GM12878 (cell line): Measurements from ENCODE around the gene TNS4. TPM values are rescaled to one million over a fixed set of nuclear protein-coding genes. Genes with fewer than 3 reads are reported as not detected.

ENCODE experiments used
- ATAC-seq: fragments of 200-7000 bp; cut with Tn5 transposase; 3 replicates; pipeline ENCODE4 v1.9.1; 2020; ENCODE audit warnings: mild to moderate bottlenecking, moderate library complexity
- BruUV-seq: library from RNA; stranded (reverse); fragments of 400-500 nt; replicated peaks from 2 replicates; lab custom pipeline; 2021; lab: Mats Ljungman, UMichigan
- CTCF ChIA-PET: fragments of 300-600 bp; sonication (Branson Sonifier 250); formaldehyde crosslinking; extraction: SDS; loops from one replicate; lab custom pipeline; 2021; ENCODE audit warnings: inconsistent platforms; lab: Yijun Ruan, JAX
- POLR2A ChIA-PET: fragments of 350-600 bp; formaldehyde crosslinking; extraction: SDS; loops from one replicate; lab custom pipeline; 2021; ENCODE audit warnings: inconsistent platforms; lab: Charles Lee
- RAD21 ChIA-PET: fragments of 300-600 bp; sonication (Branson Sonifier 250); formaldehyde crosslinking; loops from one replicate; lab custom pipeline; 2023; ENCODE audit warnings: antibody characterized with exemption; ENCODE audit not compliant: unreplicated experiment; lab: Charles Lee
- SMC1A ChIA-PET: fragments of 300-600 bp; sonication (Branson Sonifier 250); formaldehyde crosslinking; loops from one replicate; lab custom pipeline; 2023; ENCODE audit not compliant: unreplicated experiment, uncharacterized antibody; lab: Charles Lee
- DNase-seq: peaks from one replicate; pipeline ENCODE4 v3.0.0-alpha.2; 2011; ENCODE audit warnings: low read depth, low spot score
- FAIRE-seq: peaks from 3 replicates; lab custom pipeline; 2011; peaks lifted over from hg19 to GRCh38; lab: Jason Lieb, UNC
- H2AFZ ChIP-seq: 2 replicates; pipeline ENCODE4 v1.6.0; 2011; ENCODE audit warnings: low read depth, low read length, control low read depth; ENCODE audit not compliant: control insufficient read depth
- H3K27ac ChIP-seq: 2 replicates; pipeline ENCODE4 v1.5.1; 2011; ENCODE audit warnings: control low read depth; ENCODE audit not compliant: control insufficient read depth, insufficient read depth
- H3K27me3 ChIP-seq, 2 experiments: replicated peaks in 1 of 2; 2 replicates each; pipeline versions ENCODE4 v1.6.0 to v1.6.1; 2011; ENCODE audit warnings: low read length in 1 of 2; ENCODE audit not compliant: control insufficient read depth in 2 of 2, insufficient read depth in 2 of 2
- H3K36me3 ChIP-seq, 2 experiments: 2 replicates each; pipeline ENCODE4 v1.5.1; 2011; ENCODE audit warnings: low read length in 1 of 2; ENCODE audit not compliant: control insufficient read depth in 2 of 2, insufficient read depth in 2 of 2
- H3K4me1 ChIP-seq: 2 replicates; pipeline ENCODE4 v1.6.1; 2011; ENCODE audit warnings: mild to moderate bottlenecking, low read length, moderate library complexity, mixed read lengths; ENCODE audit not compliant: control insufficient read depth, insufficient read depth
- H3K4me2 ChIP-seq: 2 replicates; pipeline ENCODE4 v1.6.0; 2011; ENCODE audit warnings: control low read depth; ENCODE audit not compliant: control insufficient read depth, insufficient read depth
- H3K4me3 ChIP-seq: fragments of 200-600 bp; sonication (generic); 2 replicates; pipeline ENCODE4 v1.5.1; 2016
- H3K79me2 ChIP-seq: 2 replicates; pipeline ENCODE4 v1.6.0; 2011; ENCODE audit warnings: low read length; ENCODE audit not compliant: control insufficient read depth, insufficient read depth
- H3K9ac ChIP-seq: 2 replicates; pipeline ENCODE4 v1.8.0; 2011; ENCODE audit warnings: low read length, control low read depth, mixed read lengths; ENCODE audit not compliant: control insufficient read depth, insufficient read depth
- H3K9me3 ChIP-seq: replicated peaks from 3 replicates; pipeline ENCODE4 v1.5.1; 2011; ENCODE audit warnings: mild to moderate bottlenecking, low read length; ENCODE audit not compliant: control insufficient read depth, insufficient read depth
- H4K20me1 ChIP-seq: 2 replicates; pipeline ENCODE4 v1.6.0; 2011; ENCODE audit not compliant: control insufficient read depth, insufficient read depth
- DPF2 ChIP-seq: fragments of 450-650 bp; IDR thresholded peaks from 2 replicates; pipeline ENCODE4 v1.6.1; 2017; ENCODE audit warnings: mild to moderate bottlenecking
- HDGF ChIP-seq: fragments of 450-650 bp; IDR thresholded peaks from 2 replicates; pipeline ENCODE4 v1.6.1; 2016; ENCODE audit warnings: antibody characterized with exemption
- IRF4 ChIP-seq: IDR thresholded peaks from 2 replicates; pipeline ENCODE4 v1.6.1; 2011; ENCODE audit warnings: low read depth, low read length
- KDM1A ChIP-seq: fragments of 200-600 bp; sonication (generic); IDR thresholded peaks from 2 replicates; pipeline ENCODE4 v1.6.1; 2016; ENCODE audit warnings: borderline replicate concordance
- KLF5 ChIP-seq: fragments of 450-650 bp; IDR thresholded peaks from 2 replicates; pipeline ENCODE4 v1.6.1; 2014; ENCODE audit warnings: mild to moderate bottlenecking; ENCODE audit not compliant: partially characterized antibody
- MEF2A ChIP-seq: IDR thresholded peaks from 2 replicates; pipeline ENCODE4 v1.6.1; 2011; ENCODE audit warnings: low read depth, mild to moderate bottlenecking, low read length, moderate library complexity; ENCODE audit not compliant: insufficient read depth
- MEF2B ChIP-seq: fragments of 450-650 bp; IDR thresholded peaks from 2 replicates; pipeline ENCODE4 v1.6.1; 2018; ENCODE audit warnings: mild to moderate bottlenecking, moderate library complexity; ENCODE audit not compliant: partially characterized antibody, poor library complexity, severe bottlenecking
- NFXL1 ChIP-seq: fragments of 450-650 bp; IDR thresholded peaks from 2 replicates; pipeline ENCODE4 v1.6.1; 2017; ENCODE audit warnings: antibody characterized with exemption, mild to moderate bottlenecking, borderline replicate concordance
- NR2C2 ChIP-seq: IDR thresholded peaks from 2 replicates; pipeline ENCODE4 v1.6.1; 2011; ENCODE audit warnings: borderline replicate concordance, low read depth; ENCODE audit not compliant: control insufficient read depth, insufficient read length
- PAX5 ChIP-seq: IDR thresholded peaks from 2 replicates; pipeline ENCODE4 v1.6.1; 2011; ENCODE audit warnings: low read depth, low read length, borderline replicate concordance
- POU2F2 ChIP-seq: IDR thresholded peaks from 3 replicates; pipeline ENCODE4 v1.6.1; 2011; ENCODE audit warnings: low read depth, mild to moderate bottlenecking, low read length, borderline replicate concordance
- RB1 ChIP-seq: fragments of 450-650 bp; formaldehyde crosslinking; IDR thresholded peaks from 2 replicates; pipeline ENCODE4 v1.6.1; 2017; ENCODE audit warnings: mild to moderate bottlenecking, borderline replicate concordance
- SMAD1 ChIP-seq: fragments of 450-650 bp; IDR thresholded peaks from 2 replicates; pipeline ENCODE4 v1.6.1; 2018; ENCODE audit warnings: mild to moderate bottlenecking, low read depth; ENCODE audit not compliant: partially characterized antibody
- SMAD5 ChIP-seq: IDR thresholded peaks from 2 replicates; pipeline ENCODE4 v1.6.1; 2016; ENCODE audit warnings: antibody characterized with exemption, low read depth
- SRF ChIP-seq, 2 experiments: IDR thresholded peaks; 2 replicates each; pipeline ENCODE4 v1.6.1; 2011; ENCODE audit warnings: low read depth in 2 of 2, low read length in 2 of 2, mild to moderate bottlenecking in 1 of 2, moderate library complexity in 1 of 2
- YY1 ChIP-seq: IDR thresholded peaks from 2 replicates; pipeline ENCODE4 v1.6.1; 2011; ENCODE audit warnings: low read depth, mild to moderate bottlenecking, low read length
- ZNF24 ChIP-seq: fragments of 450-650 bp; IDR thresholded peaks from 2 replicates; pipeline ENCODE4 v1.6.1; 2017; ENCODE audit warnings: antibody characterized with exemption, mild to moderate bottlenecking
- ZNF622 ChIP-seq: fragments of 450-650 bp; IDR thresholded peaks from 2 replicates; pipeline ENCODE4 v1.6.1; 2017; ENCODE audit warnings: mild to moderate bottlenecking, inconsistent platforms
- WGBS: methylation state at CpG from one replicate; pipeline ENCODE4 v1.1.6; 2016; ENCODE audit warnings: low lambda C conversion rate; ENCODE audit not compliant: insufficient replicate concordance, insufficient coverage; ENCODE audit errors: missing lambda C conversion rate; 5-methylcytosine and 5-hydroxymethylcytosine counted together
- in situ Hi-C: fragments of 300-500 bp; cut with MboI; formaldehyde crosslinking; loops from 9 replicates; pipeline ENCODE4 v1.14.3; 2018; ENCODE audit warnings: mixed read lengths
- intact Hi-C: fragments of 100-400 bp; cut with micrococcal nuclease; formaldehyde crosslinking; loops from one replicate; pipeline ENCODE4 v1.14.2; 2022; ENCODE audit not compliant: unreplicated experiment
- polyA plus RNA-seq, 11 experiments: library from polyadenylated mRNA; depleted of rRNA in 4 of 11; unstranded in 6 of 11; stranded (reverse) in 5 of 11; fragments of >200 nt; fragmentation: Nextera tagmentation in 4 of 11; fragmentation: Illumina TruSeq in 1 of 11; extraction: Ambion mirVana in 4 of 11; extraction: Trizol in 1 of 11; gene quantifications; 1 replicate in 1 of 11; 2 replicates in 10 of 11; pipeline versions ENCODE4 v1.2.1 to v1.2.3, GENCODE V29; 2011 to 2016; ENCODE audit warnings: inconsistent platforms in 2 of 11, missing spikeins in 2 of 11, low read depth in 1 of 11
- total RNA-seq, 4 experiments: library from RNA; depleted of rRNA in 3 of 4; stranded (reverse); fragments of >200 nt in 3 of 4; fragmentation: Illumina TruSeq in 1 of 4; extraction: Trizol in 1 of 4; gene quantifications; 2 replicates each; pipeline versions ENCODE4 v1.2.1 to v1.2.3, GENCODE V29; 2013 to 2021
- TF ChIP-seq, protein P1 (sequence below): fragments of 150-350 bp; IDR thresholded peaks from 2 replicates; pipeline ENCODE4 v1.6.1; 2014; ENCODE audit warnings: mild to moderate bottlenecking, low read depth, low read length

The TNS4 gene
- total and polyA plus RNA-seq, 10 of the 15 experiments (the other 5 are each of a cell fraction or from before 2014, with no cell fraction given), result 0.10 to 0.90 (median 0.68) TPM; not detected in 2

DNA sequence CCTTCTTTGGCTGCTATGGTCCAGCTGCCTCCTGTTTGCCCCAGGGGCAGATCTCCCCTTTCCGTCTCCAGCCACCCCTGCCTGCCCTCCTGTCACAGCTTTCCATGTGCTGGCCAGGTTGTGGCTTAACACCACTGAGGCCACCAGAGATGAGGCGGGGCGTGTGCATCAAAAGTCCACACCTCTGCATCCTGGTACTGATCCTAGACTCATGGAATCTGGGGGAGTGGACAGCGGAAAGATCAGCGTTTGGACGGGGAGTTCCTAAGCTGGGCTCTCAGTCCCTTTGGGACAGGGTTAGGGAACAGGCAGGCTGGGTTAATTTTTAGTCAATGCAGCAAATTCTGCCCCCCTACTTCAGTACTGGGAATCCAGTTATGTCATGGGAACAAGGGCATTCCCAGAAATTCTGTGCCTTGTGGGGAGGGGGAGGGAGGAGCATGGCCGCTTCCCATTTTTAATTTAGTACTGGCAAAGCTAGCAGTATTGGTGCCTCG, 54.2 kb downstream of the TNS4 start:
- WGBS, result 50% methylated on average over 8 of the region's 8 CpGs
- ChIA-PET CTCF (interaction anchor here (0.6 to 16.0 kb wide), 15 partner anchors 9 to 194 kb away, joined by 3 to 289 read pairs (median 3); partner anchors contain the start of genes GJD3 and TOP2A), RAD21 (interaction anchor here (1.5 to 16.1 kb wide), 4 partner anchors 29 to 114 kb away, joined by 3 to 175 read pairs (median 8); no protein-coding TSS in a partner anchor), POLR2A (interaction anchor here (0.7 to 1.8 kb wide), 4 partner anchors 9 to 178 kb away, joined by 3 to 5 read pairs (median 4); no protein-coding TSS in a partner anchor), SMC1A (interaction anchor here (0.6 to 3.1 kb wide), 11 partner anchors 24 to 158 kb away, joined by 3 to 14 read pairs (median 4); no protein-coding TSS in a partner anchor)
- FAIRE-seq (no peak), ATAC-seq (no peak), DNase-seq (no peak)
- H3K9ac ChIP-seq, result no peak overlapping the region
- intact Hi-C loops, result no loop called here
- peaks cover 0 to 13% of the 10 kb centered on the region in 2 experiments; a peak in 1 of 4 replicates for H3K27me3 ChIP-seq
- H3K4me3 ChIP-seq, result no peak overlapping the region
- H3K79me2 ChIP-seq, result no peaks in the 10 kb centered on the region
- in situ Hi-C loops, result loop anchor here (25.0 kb wide), 1 partner anchor 90 kb away; no protein-coding TSS in a partner anchor
- TF ChIP-seq MEF2A, result no peak
- no peak for TF ChIP-seq DPF2
- TF ChIP-seq YY1, result no peak
- no peak for TF ChIP-seq NFXL1
- TF ChIP-seq SRF (IDR thresholded peaks at IDR 0.05; ENCODE audit: low read depth in 2 of 2, low read length in 2 of 2), result no peak
- TF ChIP-seq, protein P1, sequence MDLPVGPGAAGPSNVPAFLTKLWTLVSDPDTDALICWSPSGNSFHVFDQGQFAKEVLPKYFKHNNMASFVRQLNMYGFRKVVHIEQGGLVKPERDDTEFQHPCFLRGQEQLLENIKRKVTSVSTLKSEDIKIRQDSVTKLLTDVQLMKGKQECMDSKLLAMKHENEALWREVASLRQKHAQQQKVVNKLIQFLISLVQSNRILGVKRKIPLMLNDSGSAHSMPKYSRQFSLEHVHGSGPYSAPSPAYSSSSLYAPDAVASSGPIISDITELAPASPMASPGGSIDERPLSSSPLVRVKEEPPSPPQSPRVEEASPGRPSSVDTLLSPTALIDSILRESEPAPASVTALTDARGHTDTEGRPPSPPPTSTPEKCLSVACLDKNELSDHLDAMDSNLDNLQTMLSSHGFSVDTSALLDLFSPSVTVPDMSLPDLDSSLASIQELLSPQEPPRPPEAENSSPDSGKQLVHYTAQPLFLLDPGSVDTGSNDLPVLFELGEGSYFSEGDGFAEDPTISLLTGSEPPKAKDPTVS, result no peak
- TF ChIP-seq PAX5, result no peak
- TF ChIP-seq POU2F2, result no peak
- TF ChIP-seq HDGF, result no peak
- TF ChIP-seq MEF2B, result no peak
- no peak for TF ChIP-seq KDM1A
- TF ChIP-seq RB1, result no peak
- no peak for TF ChIP-seq SMAD5
- no peak for TF ChIP-seq IRF4
- TF ChIP-seq KLF5, result no peak
- no peak for TF ChIP-seq SMAD1
- no peak for TF ChIP-seq NR2C2
- no peak for TF ChIP-seq ZNF622
- no peak for TF ChIP-seq ZNF24
- no peak overlapping the region for H3K27ac ChIP-seq
- H3K4me2 ChIP-seq, result no peak overlapping the region
- no peaks in the 10 kb centered on the region for H3K9me3 ChIP-seq
- peaks cover 19% of the 10 kb centered on the region for H3K4me1 ChIP-seq
- no TSS peak for BruUV-seq
- H4K20me1 ChIP-seq, result no peaks in the 10 kb centered on the region
- H2AFZ ChIP-seq, result no peak overlapping the region
- H3K36me3 ChIP-seq, result no peaks in the 10 kb centered on the region
